Smooth muscle cell (in vitro differentiated cells): ENCODE results near the gene DHX8. TPM values are rescaled to one million over a fixed set of nuclear protein-coding genes. Genes with fewer than 3 reads are reported as not detected.
"Not testable (repeated sequence)": the region's sequence is repeated elsewhere in the genome, so short reads cannot be mapped to it uniquely, and the experiment has no call there.

Experiments
- DNase-seq: peaks from one replicate; lab custom pipeline; 2025; ENCODE audit not compliant: unreplicated experiment; lab: John Stamatoyannopoulos, UW
- H2AFZ ChIP-seq: fragments of 200-600 bp; sonication (generic); 2 replicates; pipeline ENCODE4 v1.6.0; 2016; ENCODE audit warnings: antibody characterized with exemption, low read depth, mild to moderate bottlenecking
- H3F3A ChIP-seq: fragments of 200-600 bp; sonication (generic); 2 replicates; pipeline ENCODE4 v1.6.0; 2017; ENCODE audit warnings: antibody characterized with exemption, low read depth
- H3K27ac ChIP-seq: fragments of 200-600 bp; sonication (generic); 2 replicates; pipeline ENCODE4 v1.5.1; 2016; ENCODE audit warnings: low read depth, mild to moderate bottlenecking
- H3K27me3 ChIP-seq: fragments of 200-600 bp; sonication (generic); 2 replicates; pipeline ENCODE4 v1.6.1; 2016; ENCODE audit warnings: low read depth, mild to moderate bottlenecking
- H3K36me3 ChIP-seq: fragments of 200-600 bp; sonication (generic); 2 replicates; pipeline ENCODE4 v1.5.1; 2016; ENCODE audit warnings: low read depth
- H3K4me1 ChIP-seq: fragments of 200-600 bp; sonication (generic); 2 replicates; pipeline ENCODE4 v1.5.1; 2016; ENCODE audit warnings: low read depth
- H3K4me2 ChIP-seq: fragments of 200-600 bp; sonication (generic); 2 replicates; pipeline ENCODE4 v1.6.0; 2016; ENCODE audit warnings: mild to moderate bottlenecking
- H3K4me3 ChIP-seq: fragments of 200-600 bp; sonication (generic); 2 replicates; pipeline ENCODE4 v1.5.1; 2016; ENCODE audit warnings: mild to moderate bottlenecking
- H3K79me2 ChIP-seq: fragments of 200-600 bp; sonication (generic); 2 replicates; pipeline ENCODE4 v1.6.0; 2016; ENCODE audit warnings: low read depth, mild to moderate bottlenecking
- H3K9ac ChIP-seq: fragments of 200-600 bp; sonication (generic); 2 replicates; pipeline ENCODE4 v1.6.0; 2016; ENCODE audit warnings: low read depth
- H3K9me3 ChIP-seq: fragments of 200-600 bp; sonication (generic); replicated peaks from 2 replicates; pipeline ENCODE4 v1.5.1; 2016; ENCODE audit warnings: low read depth
- H4K20me1 ChIP-seq: fragments of 200-600 bp; sonication (generic); 2 replicates; pipeline ENCODE4 v1.6.0; 2016; ENCODE audit warnings: low read depth
- WGBS: methylation state at CpG from one replicate; pipeline ENCODE4 v1.1.7; 2016; ENCODE audit warnings: low lambda C conversion rate; 5-methylcytosine and 5-hydroxymethylcytosine counted together
- polyA plus RNA-seq: library from polyadenylated mRNA; unstranded; fragments of >200 nt; fragmentation: Nextera tagmentation; extraction: Ambion mirVana; gene quantifications from 2 replicates; pipeline ENCODE4 v1.2.1, GENCODE V29; 2016
- total RNA-seq: library from RNA; depleted of rRNA; stranded (reverse); fragments of >200 nt; gene quantifications from 2 replicates; pipeline ENCODE4 v1.2.3, GENCODE V29; 2014
- TF ChIP-seq, protein P1 (sequence below): fragments of 200-600 bp; sonication (generic); IDR thresholded peaks from 2 replicates; pipeline ENCODE4 v1.5.1; 2017; ENCODE audit warnings: borderline replicate concordance, mild to moderate bottlenecking, antibody characterized with exemption; ENCODE audit not compliant: insufficient read depth, poor library complexity, severe bottlenecking

DHX8 gene
- total and polyA plus RNA-seq, 2 experiments from 2014 or later, result 24.4 to 36.9 TPM

GRCh38 chr17:43469145-43469544 lies 14.6 kb upstream of the DHX8 start:
- Histone ChIP-seq H3K4me1 (peaks cover 4% of the 10 kb centered on the region), H3K36me3 (no peaks in the 10 kb centered on the region), H3K9me3 (no peaks in the 10 kb centered on the region), H3K4me2 (peak overlapping the region; percentile 48), H3K79me2 (no peaks in the 10 kb centered on the region), H3K9ac (peak overlapping the region; percentile 45), H3K27me3 (no peaks in the 10 kb centered on the region), H4K20me1 (no peaks in the 10 kb centered on the region), H3K27ac (peak overlapping the region; percentile 93), H2AFZ (no peak overlapping the region), H3K4me3 (no peak overlapping the region), H3F3A (peaks cover 23% of the 10 kb centered on the region)
- TF ChIP-seq, protein P1, sequence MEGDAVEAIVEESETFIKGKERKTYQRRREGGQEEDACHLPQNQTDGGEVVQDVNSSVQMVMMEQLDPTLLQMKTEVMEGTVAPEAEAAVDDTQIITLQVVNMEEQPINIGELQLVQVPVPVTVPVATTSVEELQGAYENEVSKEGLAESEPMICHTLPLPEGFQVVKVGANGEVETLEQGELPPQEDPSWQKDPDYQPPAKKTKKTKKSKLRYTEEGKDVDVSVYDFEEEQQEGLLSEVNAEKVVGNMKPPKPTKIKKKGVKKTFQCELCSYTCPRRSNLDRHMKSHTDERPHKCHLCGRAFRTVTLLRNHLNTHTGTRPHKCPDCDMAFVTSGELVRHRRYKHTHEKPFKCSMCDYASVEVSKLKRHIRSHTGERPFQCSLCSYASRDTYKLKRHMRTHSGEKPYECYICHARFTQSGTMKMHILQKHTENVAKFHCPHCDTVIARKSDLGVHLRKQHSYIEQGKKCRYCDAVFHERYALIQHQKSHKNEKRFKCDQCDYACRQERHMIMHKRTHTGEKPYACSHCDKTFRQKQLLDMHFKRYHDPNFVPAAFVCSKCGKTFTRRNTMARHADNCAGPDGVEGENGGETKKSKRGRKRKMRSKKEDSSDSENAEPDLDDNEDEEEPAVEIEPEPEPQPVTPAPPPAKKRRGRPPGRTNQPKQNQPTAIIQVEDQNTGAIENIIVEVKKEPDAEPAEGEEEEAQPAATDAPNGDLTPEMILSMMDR, result no peak
- DNase-seq, result no peak
- WGBS, result 46% methylated on average over 4 of the region's 4 CpGs

DNA sequence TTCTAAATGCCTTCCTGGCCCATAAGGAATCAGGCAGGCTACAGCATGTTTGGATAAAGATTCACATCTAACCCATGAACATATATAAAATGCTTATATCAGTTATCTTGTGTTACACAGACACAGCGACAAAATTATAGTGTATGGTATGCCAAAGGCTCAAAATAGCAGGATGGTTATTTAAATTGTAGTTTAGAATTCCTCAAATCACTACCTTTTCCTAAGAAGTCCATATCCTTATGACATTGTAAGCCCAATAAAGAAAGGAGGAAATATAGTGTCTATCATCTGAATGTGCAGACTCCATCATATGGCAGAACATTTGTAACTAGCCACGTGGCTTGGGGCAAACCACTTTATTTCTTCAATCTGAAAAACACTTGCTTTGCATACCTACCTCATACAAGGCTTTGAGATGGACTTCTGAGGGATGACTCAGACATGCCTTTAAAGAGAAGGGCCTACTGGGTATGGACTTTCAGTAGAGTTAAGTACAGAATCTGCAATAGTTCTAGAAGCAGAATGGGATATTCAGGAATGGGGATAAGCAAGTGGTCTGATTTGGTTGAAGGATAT lies 12.1 kb upstream of the DHX8 start:
- no peaks in the 10 kb centered on the region for H3K27me3 ChIP-seq
- TF ChIP-seq, protein P1, result no peak
- no peak overlapping the region for H3K27ac ChIP-seq
- no peak overlapping the region for H3K4me3 ChIP-seq
- H4K20me1 ChIP-seq, result no peaks in the 10 kb centered on the region
- H3K4me2 ChIP-seq, result no peak overlapping the region
- H3K9me3 ChIP-seq, result no peaks in the 10 kb centered on the region
- H3F3A ChIP-seq, result peaks cover 23% of the 10 kb centered on the region
- WGBS, result 69% methylated on average over 2 of the region's 2 CpGs
- H3K79me2 ChIP-seq, result no peaks in the 10 kb centered on the region
- H2AFZ ChIP-seq, result no peak overlapping the region
- H3K36me3 ChIP-seq, result no peaks in the 10 kb centered on the region
- no peak overlapping the region for H3K9ac ChIP-seq
- no peak for DNase-seq
- peaks cover 4% of the 10 kb centered on the region for H3K4me1 ChIP-seq

DNA sequence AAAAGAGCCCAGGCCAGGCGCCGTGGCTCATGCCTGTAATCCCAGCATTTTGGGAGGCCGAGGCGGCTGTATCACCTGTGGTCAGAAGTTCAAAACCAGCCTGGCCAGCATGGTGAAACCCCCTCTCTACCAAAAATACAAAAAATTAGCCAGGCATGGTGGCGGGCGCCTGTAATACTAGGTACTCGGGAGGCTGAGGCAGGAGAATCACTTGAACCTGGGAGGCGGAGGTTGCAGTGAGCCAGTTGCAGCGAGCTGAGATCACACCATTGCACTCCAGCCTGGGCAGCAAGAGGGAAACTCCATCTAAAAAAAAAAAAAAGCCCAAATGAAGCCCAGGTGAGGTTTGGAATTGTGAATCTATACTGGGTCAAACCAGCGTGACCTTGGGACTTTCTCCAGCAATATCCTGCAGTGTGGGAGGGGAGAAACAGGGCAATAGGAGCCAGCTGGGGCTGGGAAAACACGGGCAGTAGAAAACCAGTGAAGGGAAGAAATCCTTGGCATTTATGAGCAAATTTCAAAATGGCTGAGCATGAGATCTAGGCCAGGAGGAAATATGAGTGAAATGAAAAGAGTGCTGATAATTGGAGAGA lies 8.2 kb upstream of the DHX8 start:
- H3K4me3 ChIP-seq, result no peak overlapping the region
- TF ChIP-seq, protein P1, result no peak
- no peak overlapping the region for H3K4me2 ChIP-seq
- no peak for DNase-seq
- H3K36me3 ChIP-seq, result no peaks in the 10 kb centered on the region
- H3K4me1 ChIP-seq, result no peaks in the 10 kb centered on the region
- H3F3A ChIP-seq, result no peaks in the 10 kb centered on the region
- WGBS, result 94% methylated on average over 11 of the region's 11 CpGs
- H3K79me2 ChIP-seq, result no peaks in the 10 kb centered on the region
- no peaks in the 10 kb centered on the region for H3K9me3 ChIP-seq
- no peak overlapping the region for H3K27ac ChIP-seq
- no peaks in the 10 kb centered on the region for H3K27me3 ChIP-seq
- no peaks in the 10 kb centered on the region for H4K20me1 ChIP-seq
- H3K9ac ChIP-seq, result no peak overlapping the region
- H2AFZ ChIP-seq, result no peak overlapping the region

GRCh38 chr17:43476306-43476705 lies 7.5 kb upstream of the DHX8 start:
- H3K9me3 ChIP-seq, H3F3A ChIP-seq, H3K27me3 ChIP-seq, H3K4me2 ChIP-seq, H4K20me1 ChIP-seq, H3K27ac ChIP-seq, H3K4me3 ChIP-seq, H2AFZ ChIP-seq, H3K79me2 ChIP-seq, H3K9ac ChIP-seq, H3K4me1 ChIP-seq, DNase-seq, H3K36me3 ChIP-seq: not testable (repeated sequence)
- WGBS, result 91% methylated on average over 9 of the region's 9 CpGs
